HG02885 (cell line): ENCODE data around the gene CD99L2.
A peak's percentile ranks its signal among the peaks of the same experiment; 100 is the strongest.

Source experiments
- ATAC-seq: cut with Tn5 transposase; IDR thresholded peaks from one replicate; pipeline ENCODE4 v1.9.1; 2021; ENCODE audit warnings: mild to moderate bottlenecking; ENCODE audit not compliant: unreplicated experiment, poor library complexity

Gene CD99L2

GRCh38 chrX:150821971-150822370 lies 76.5 kb downstream of the CD99L2 start:
- no peak for ATAC-seq

- no peak for ATAC-seq
These were observed 84.5 kb downstream of the CD99L2 start for GRCh38 chrX:150813922-150814321.

- ATAC-seq = no peak
These were observed 91.6 kb downstream of the CD99L2 start for GRCh38 chrX:150806827-150807226.

GRCh38 chrX:150805736-150806135 lies 92.7 kb downstream of the CD99L2 start:
- no peak for ATAC-seq

GRCh38 chrX:150792949-150793527 lies 105.4 kb downstream of the CD99L2 start:
- ATAC-seq = no peak

- ATAC-seq = no peak
These were observed 108.4 kb downstream of the CD99L2 start for GRCh38 chrX:150790021-150790420.

- no peak for ATAC-seq
These were observed 116.8 kb downstream of the CD99L2 start for GRCh38 chrX:150781677-150782076.

- ATAC-seq = no peak
These were observed 119.1 kb downstream of the CD99L2 start for GRCh38 chrX:150779385-150779784.

GRCh38 chrX:150777328-150777992 lies 121.0 kb downstream of the CD99L2 start:
- ATAC-seq = no peak

GRCh38 chrX:150775569-150776350 lies 122.7 kb downstream of the CD99L2 start:
- no peak for ATAC-seq

- ATAC-seq = no peak
These were observed 123.5 kb downstream of the CD99L2 start for GRCh38 chrX:150774798-150775568.

GRCh38 chrX:150773634-150774033 lies 124.8 kb downstream of the CD99L2 start:
- no peak for ATAC-seq

GRCh38 chrX:150773117-150773516 lies 125.4 kb downstream of the CD99L2 start:
- ATAC-seq = no peak

- ATAC-seq = peak; percentile 82
These were observed 126.1 kb downstream of the CD99L2 start for GRCh38 chrX:150772150-150772970.

- ATAC-seq = no peak
These were observed 127.4 kb downstream of the CD99L2 start for GRCh38 chrX:150771116-150771515.

- ATAC-seq = no peak
These were observed 127.8 kb downstream of the CD99L2 start for GRCh38 chrX:150770623-150771022.

GRCh38 chrX:150769408-150769807 lies 129.1 kb downstream of the CD99L2 start:
- no peak for ATAC-seq

- ATAC-seq = no peak
These were observed 129.8 kb downstream of the CD99L2 start for GRCh38 chrX:150768580-150769190.

- ATAC-seq = no peak
These were observed 130.4 kb downstream of the CD99L2 start for GRCh38 chrX:150768132-150768485.
